Stimulated activated CD4-positive, alpha-beta T cell treated with anti-CD3 and anti-CD28 coated beads, Interleukin-12 subunit alpha, Interleukin-12 subunit beta, amount 100 ng/mL, for 4 hours (primary cell): ENCODE data around the gene LPIN2.

Experiments
- DNase-seq: peaks from one replicate; pipeline ENCODE4 v3.0.0-alpha.2; 2020

The LPIN2 gene

GRCh38 chr18:2998644-2999043, 14.3 kb downstream of the LPIN2 start:
- DNase-seq = no peak

- DNase-seq = no peak
Measured at GRCh38 chr18:2997846-2998564, 14.9 kb downstream of the LPIN2 start.

GRCh38 chr18:2997429-2997828, 15.5 kb downstream of the LPIN2 start:
- DNase-seq = no peak

GRCh38 chr18:2994603-2995432, 18.1 kb downstream of the LPIN2 start:
- DNase-seq = peak; percentile 61

GRCh38 chr18:2994020-2994589, 18.8 kb downstream of the LPIN2 start:
- DNase-seq = no peak

- no peak for DNase-seq
Measured at GRCh38 chr18:2992995-2993877, 19.7 kb downstream of the LPIN2 start.

- DNase-seq = no peak
Measured at GRCh38 chr18:2990956-2991640, 21.8 kb downstream of the LPIN2 start.

- DNase-seq = no peak
Measured at GRCh38 chr18:2987876-2988790, 24.8 kb downstream of the LPIN2 start.

GRCh38 chr18:2986150-2986865, 26.6 kb downstream of the LPIN2 start:
- DNase-seq = no peak

GRCh38 chr18:2985628-2986027, 27.3 kb downstream of the LPIN2 start:
- no peak for DNase-seq

- no peak for DNase-seq
Measured at GRCh38 chr18:2984703-2985261, 28.2 kb downstream of the LPIN2 start.

- DNase-seq = no peak
Measured at GRCh38 chr18:2984091-2984490, 28.9 kb downstream of the LPIN2 start.

GRCh38 chr18:2983296-2983695, 29.6 kb downstream of the LPIN2 start:
- no peak for DNase-seq

GRCh38 chr18:2982452-2983269, 30.3 kb downstream of the LPIN2 start:
- DNase-seq = no peak

- no peak for DNase-seq
Measured at GRCh38 chr18:2982022-2982421, 30.9 kb downstream of the LPIN2 start.

- no peak for DNase-seq
Measured at GRCh38 chr18:2981212-2981728, 31.7 kb downstream of the LPIN2 start.

GRCh38 chr18:2979871-2980790, 32.8 kb downstream of the LPIN2 start:
- no peak for DNase-seq

- no peak for DNase-seq
Measured at GRCh38 chr18:2979129-2979528, 33.8 kb downstream of the LPIN2 start.
